Testis (tissue), 3 donors: ENCODE data around the gene CPAMD8. TPM values are rescaled to one million over a fixed set of nuclear protein-coding genes. Genes with fewer than 3 reads are reported as not detected.
A peak's percentile ranks its signal among the peaks of the same experiment; 100 is the strongest.

Experiments used
- DNase-seq: peaks from one replicate; pipeline ENCODE4 v3.0.0-alpha.2; 2019
- H3K27ac ChIP-seq, 2 donors: fragments of 200-600 bp; sonication (generic); one replicate each; pipeline ENCODE4 v1.5.1; 2019
- H3K27me3 ChIP-seq: fragments of 200-600 bp; sonication (generic); one replicate; pipeline ENCODE4 v1.5.1; 2019
- H3K36me3 ChIP-seq: fragments of 200-600 bp; sonication (generic); one replicate; pipeline ENCODE4 v1.5.1; 2017; ENCODE audit warnings: low read depth; ENCODE audit errors: missing control alignments
- H3K4me1 ChIP-seq: fragments of 200-600 bp; sonication (generic); one replicate; pipeline ENCODE4 v1.5.1; 2019
- H3K4me3 ChIP-seq, 2 donors: fragments of 200-600 bp; sonication (generic); one replicate each; pipeline ENCODE4 v1.5.1; 2017 to 2019
- H3K9me3 ChIP-seq: fragments of 200-600 bp; sonication (generic); one replicate; pipeline ENCODE4 v1.5.1; 2017
- POLR2A ChIP-seq: fragments of 450-650 bp; IDR thresholded peaks from one replicate; pipeline ENCODE4 v1.6.1; 2017; ENCODE audit warnings: antibody characterized with exemption, mild to moderate bottlenecking, moderate library complexity
- WGBS, 2 donors: methylation state at CpG; one replicate each; pipeline ENCODE4 v1.1.5; 2018; 5-methylcytosine and 5-hydroxymethylcytosine counted together
- intact Hi-C: fragments of 100-400 bp; cut with DNase I; formaldehyde crosslinking; loops from one replicate; pipeline ENCODE4 v1.15.1; 2023; ENCODE audit warnings: low total_unique reads
- polyA plus RNA-seq: library from polyadenylated mRNA; stranded (reverse); fragments of 350-450 nt; fragmentation: Illumina TruSeq; extraction: RNeasy Lipid Tissue Mini Kit (QIAGEN cat#74804); gene quantifications from one replicate; pipeline ENCODE4 v1.2.3, GENCODE V29; 2014; ENCODE audit warnings: low read depth, low replicate concordance; ENCODE audit not compliant: insufficient read depth
- total RNA-seq, 2 donors: library from RNA; depleted of rRNA; stranded (reverse); fragments of >200 nt; gene quantifications; one replicate each; pipeline ENCODE4 v1.2.3, GENCODE V29; 2016
- TF ChIP-seq, protein P1 (sequence below), 3 experiments: fragments of 450-650 bp in 2 of 3; fragments of 200-600 bp in 1 of 3; sonication (generic) in 1 of 3; IDR thresholded peaks; one replicate each; pipeline ENCODE4 v1.5.1; 2016 to 2019; ENCODE audit warnings: antibody characterized with exemption in 3 of 3, mild to moderate bottlenecking in 2 of 3, moderate library complexity in 1 of 3

Gene CPAMD8
- total and polyA plus RNA-seq, 3 donors from 2014 or later = 12.0 to 46.1 (median 30.8) TPM

DNA sequence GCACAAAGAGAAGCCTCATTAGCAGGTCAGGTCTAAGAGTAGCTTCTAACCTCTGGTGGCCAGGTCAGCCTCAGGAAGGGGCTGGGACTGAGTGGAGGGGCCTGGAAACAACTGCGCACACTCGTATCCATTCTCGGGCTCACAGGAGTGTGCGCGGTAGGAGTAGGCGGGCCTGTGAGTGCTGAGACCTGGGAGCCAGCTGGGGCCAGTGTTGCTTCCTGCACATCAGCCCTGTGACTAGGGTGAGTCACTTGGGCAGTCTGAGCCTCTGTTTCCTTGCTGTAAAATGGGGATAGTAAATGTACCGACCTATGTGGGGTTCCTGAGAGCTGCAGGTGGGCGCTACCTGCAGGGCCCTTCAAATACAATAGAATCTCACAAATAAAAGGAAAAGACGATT is 170.5 kb downstream of the CPAMD8 start:
- Histone ChIP-seq H3K27ac (peak overlapping the region; percentile 4 to 8), H3K36me3 (no peaks in the 10 kb centered on the region), H3K4me3 (no peak overlapping the region), H3K9me3 (no peaks in the 10 kb centered on the region), H3K27me3 (no peaks in the 10 kb centered on the region), H3K4me1 (peaks cover 14% of the 10 kb centered on the region)
- DNase-seq = no peak
- TF ChIP-seq, protein P1, sequence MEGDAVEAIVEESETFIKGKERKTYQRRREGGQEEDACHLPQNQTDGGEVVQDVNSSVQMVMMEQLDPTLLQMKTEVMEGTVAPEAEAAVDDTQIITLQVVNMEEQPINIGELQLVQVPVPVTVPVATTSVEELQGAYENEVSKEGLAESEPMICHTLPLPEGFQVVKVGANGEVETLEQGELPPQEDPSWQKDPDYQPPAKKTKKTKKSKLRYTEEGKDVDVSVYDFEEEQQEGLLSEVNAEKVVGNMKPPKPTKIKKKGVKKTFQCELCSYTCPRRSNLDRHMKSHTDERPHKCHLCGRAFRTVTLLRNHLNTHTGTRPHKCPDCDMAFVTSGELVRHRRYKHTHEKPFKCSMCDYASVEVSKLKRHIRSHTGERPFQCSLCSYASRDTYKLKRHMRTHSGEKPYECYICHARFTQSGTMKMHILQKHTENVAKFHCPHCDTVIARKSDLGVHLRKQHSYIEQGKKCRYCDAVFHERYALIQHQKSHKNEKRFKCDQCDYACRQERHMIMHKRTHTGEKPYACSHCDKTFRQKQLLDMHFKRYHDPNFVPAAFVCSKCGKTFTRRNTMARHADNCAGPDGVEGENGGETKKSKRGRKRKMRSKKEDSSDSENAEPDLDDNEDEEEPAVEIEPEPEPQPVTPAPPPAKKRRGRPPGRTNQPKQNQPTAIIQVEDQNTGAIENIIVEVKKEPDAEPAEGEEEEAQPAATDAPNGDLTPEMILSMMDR (IDR thresholded peaks at IDR 0.05) = no peak
- TF ChIP-seq POLR2A = no peak
- intact Hi-C loops = no loop called here
- WGBS, 2 donors = 88 to 96% methylated on average over 9 of the region's 9 CpGs

DNA sequence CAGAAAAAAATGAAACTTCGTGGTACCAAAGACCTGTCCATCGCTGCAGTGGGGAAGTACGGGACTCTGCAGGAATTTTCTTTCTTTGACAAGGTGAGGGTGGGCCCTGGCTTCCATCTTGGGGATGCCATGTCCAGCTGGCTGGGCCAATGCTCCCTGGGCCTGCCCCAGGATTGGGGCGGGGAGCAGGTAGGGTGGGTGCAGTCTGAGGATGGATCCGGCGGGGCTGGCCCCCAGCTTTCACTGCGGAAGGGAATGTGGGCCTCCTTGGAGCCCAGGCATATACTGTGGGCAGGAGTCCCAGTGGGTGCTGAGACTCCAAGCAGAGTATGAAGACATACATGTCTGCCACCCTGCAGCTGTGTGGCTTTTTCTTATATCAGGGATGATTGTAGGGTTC is 173.5 kb downstream of the CPAMD8 start:
- TF ChIP-seq, protein P1 (IDR thresholded peaks at IDR 0.05) = no peak
- no peak for TF ChIP-seq POLR2A
- no peaks in the 10 kb centered on the region for H3K36me3 ChIP-seq

DNA sequence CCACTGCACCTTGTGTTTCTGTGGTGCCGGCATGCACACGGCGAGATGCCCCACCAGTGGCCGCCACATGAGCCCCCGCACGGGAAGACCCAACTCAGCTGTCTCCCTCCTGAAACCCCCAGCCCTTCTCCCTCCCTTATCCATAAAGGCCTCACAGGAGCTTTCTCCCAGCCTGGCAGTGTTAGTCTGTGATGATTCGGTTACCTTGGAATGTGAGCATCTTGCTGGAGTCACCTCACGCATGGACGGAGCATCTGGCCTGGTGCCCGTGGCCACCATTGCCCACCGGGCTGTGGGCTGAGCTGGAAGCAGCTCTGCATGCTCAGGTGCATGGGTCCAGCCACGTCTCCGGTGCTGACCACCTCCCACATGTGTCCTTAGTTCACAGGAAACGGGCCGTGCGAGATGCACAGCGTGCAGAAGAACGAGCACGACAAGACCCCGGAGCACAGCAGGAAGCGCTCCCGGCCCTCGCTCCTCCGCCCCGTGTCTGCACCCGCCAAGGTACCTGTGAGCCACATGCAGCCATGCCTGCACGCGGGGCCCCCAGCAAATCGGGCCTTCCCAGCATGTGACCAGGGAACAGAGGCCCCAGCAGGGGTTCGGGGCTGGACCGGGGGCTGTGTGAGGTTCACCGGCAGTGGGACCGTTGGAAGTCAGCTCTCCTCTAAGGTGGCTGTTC is 175.4 kb downstream of the CPAMD8 start:
- TF ChIP-seq, protein P1 (IDR thresholded peaks at IDR 0.05) = no peak
- no peak for TF ChIP-seq POLR2A
- Histone ChIP-seq H3K4me3 (no peak overlapping the region), H3K27ac (no peak overlapping the region), H3K36me3 (no peaks in the 10 kb centered on the region), H3K9me3 (no peaks in the 10 kb centered on the region), H3K4me1 (peaks cover 15% of the 10 kb centered on the region), H3K27me3 (no peaks in the 10 kb centered on the region)
- WGBS, 2 donors = 93 to 94% methylated on average over 14 to 33 of the region's 33 CpGs
- DNase-seq = no peak
- intact Hi-C loops = no loop called here

More for the DNA sequence above, 173.5 kb downstream of the CPAMD8 start:
- intact Hi-C loops = no loop called here
- WGBS, 2 donors = 90 to 95% methylated on average over 7 of the region's 7 CpGs
- H3K9me3 ChIP-seq = no peaks in the 10 kb centered on the region
- peaks cover 14% of the 10 kb centered on the region for H3K4me1 ChIP-seq
- H3K27ac ChIP-seq = no peak overlapping the region
- H3K27me3 ChIP-seq = no peaks in the 10 kb centered on the region
- DNase-seq = no peak
- no peak overlapping the region for H3K4me3 ChIP-seq

DNA sequence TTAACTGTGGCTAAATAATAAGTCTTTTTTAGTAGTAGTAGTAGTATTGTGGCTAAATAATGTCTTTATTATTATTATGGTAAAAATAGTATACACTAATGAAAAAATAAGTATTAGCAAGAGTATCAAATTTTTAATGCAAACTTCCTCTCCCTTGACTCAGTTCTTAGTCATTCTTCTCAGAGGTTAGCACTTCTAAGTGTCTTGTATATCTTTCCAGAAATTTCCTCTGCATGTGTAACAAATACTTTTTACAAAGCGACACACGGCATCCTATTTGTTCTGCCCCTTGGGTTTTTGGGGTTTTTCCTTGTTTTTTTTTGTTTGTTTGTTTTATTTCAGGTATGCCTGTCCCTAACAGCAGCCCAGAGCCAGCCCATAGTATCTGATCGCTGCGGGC is 176.5 kb downstream of the CPAMD8 start:
- Histone ChIP-seq H3K36me3 (no peaks in the 10 kb centered on the region), H3K9me3 (no peaks in the 10 kb centered on the region), H3K4me1 (peaks cover 18% of the 10 kb centered on the region), H3K27me3 (no peaks in the 10 kb centered on the region), H3K4me3 (no peak overlapping the region), H3K27ac (no peak overlapping the region)
- TF ChIP-seq POLR2A = no peak
- TF ChIP-seq, protein P1 (IDR thresholded peaks at IDR 0.05) = no peak
- no peak for DNase-seq
- 93 to 94% methylated on average over 4 of the region's 4 CpGs for WGBS, 2 donors
- intact Hi-C loops = no loop called here

DNA sequence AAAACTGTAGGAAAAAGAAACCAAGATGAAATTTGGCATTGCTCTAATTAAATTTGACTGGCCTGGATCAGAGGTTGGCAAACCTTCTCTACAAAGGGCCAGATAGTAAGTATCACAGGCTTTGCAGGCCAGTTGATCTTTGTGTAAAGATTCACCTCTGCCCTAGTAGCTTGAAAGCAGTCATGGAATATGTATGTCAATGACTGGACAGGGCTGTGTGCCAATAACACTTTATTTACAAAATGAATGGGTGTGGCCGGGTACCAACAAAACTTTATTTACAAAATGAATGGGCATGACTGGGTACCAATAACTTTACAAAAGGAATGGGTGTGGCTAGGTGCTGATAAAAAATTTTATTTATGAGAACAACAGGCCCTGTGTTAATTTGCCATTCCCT is 177.4 kb downstream of the CPAMD8 start:
- Histone ChIP-seq H3K9me3 (no peaks in the 10 kb centered on the region), H3K27me3 (no peaks in the 10 kb centered on the region), H3K27ac (no peak overlapping the region), H3K36me3 (no peaks in the 10 kb centered on the region), H3K4me3 (no peak overlapping the region), H3K4me1 (peaks cover 23% of the 10 kb centered on the region)
- 93 to 95% methylated on average over 1 of the region's 1 CpG for WGBS, 2 donors
- TF ChIP-seq, protein P1 (IDR thresholded peaks at IDR 0.05) = no peak
- no peak for TF ChIP-seq POLR2A
- no peak for DNase-seq
- intact Hi-C loops = no loop called here
